Measurements from ENCODE around the gene CACNG8.
"Not testable (repeated sequence)": the region's sequence is repeated elsewhere in the genome, so short reads cannot be mapped to it uniquely, and the experiment has no call there.

DNA sequence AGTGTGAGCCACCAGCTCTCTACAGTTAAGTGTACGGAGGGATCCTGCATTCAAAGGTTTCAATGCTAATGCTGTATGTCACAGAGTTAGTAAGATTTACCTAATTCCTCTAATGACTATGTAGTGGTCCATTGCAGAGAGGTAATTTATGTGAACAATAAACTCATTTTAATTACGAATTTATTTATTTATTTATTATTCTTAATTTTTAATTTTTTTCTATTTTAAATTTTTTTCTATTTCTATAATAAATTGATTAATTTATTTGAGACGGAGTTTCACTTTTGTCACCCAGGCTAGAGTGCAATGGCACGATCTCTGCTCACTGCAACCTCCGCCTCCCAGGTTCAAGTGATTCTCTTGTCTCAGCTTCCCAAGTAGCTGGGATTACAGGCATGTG, 14.1 kb upstream of the CACNG8 start:
- TF ChIP-seq, protein P1, sequence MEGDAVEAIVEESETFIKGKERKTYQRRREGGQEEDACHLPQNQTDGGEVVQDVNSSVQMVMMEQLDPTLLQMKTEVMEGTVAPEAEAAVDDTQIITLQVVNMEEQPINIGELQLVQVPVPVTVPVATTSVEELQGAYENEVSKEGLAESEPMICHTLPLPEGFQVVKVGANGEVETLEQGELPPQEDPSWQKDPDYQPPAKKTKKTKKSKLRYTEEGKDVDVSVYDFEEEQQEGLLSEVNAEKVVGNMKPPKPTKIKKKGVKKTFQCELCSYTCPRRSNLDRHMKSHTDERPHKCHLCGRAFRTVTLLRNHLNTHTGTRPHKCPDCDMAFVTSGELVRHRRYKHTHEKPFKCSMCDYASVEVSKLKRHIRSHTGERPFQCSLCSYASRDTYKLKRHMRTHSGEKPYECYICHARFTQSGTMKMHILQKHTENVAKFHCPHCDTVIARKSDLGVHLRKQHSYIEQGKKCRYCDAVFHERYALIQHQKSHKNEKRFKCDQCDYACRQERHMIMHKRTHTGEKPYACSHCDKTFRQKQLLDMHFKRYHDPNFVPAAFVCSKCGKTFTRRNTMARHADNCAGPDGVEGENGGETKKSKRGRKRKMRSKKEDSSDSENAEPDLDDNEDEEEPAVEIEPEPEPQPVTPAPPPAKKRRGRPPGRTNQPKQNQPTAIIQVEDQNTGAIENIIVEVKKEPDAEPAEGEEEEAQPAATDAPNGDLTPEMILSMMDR (IDR thresholded peaks at IDR 0.05) = not testable (repeated sequence)
- not testable (repeated sequence) for TF ChIP-seq POLR2A (IDR thresholded peaks at IDR 0.05)

All from adrenal gland (tissue), 5 donors.